GM10266 (cell line): Measurements from ENCODE around the gene MLYCD.

ENCODE experiments used
- DNase-seq: peaks from one replicate; pipeline ENCODE4 v3.0.0; 2012; ENCODE audit errors: extremely low spot score
- CTCF ChIP-seq: IDR thresholded peaks from 2 replicates; pipeline ENCODE4 v1.5.1; 2012; ENCODE audit warnings: mild to moderate bottlenecking, low read depth; ENCODE audit not compliant: control insufficient read depth, insufficient read depth; ENCODE audit errors: missing control alignments

MLYCD gene

GRCh38 chr16:83886199-83886971 lies 12.5 kb upstream of the MLYCD start:
- no peak for TF ChIP-seq CTCF
- no peak for DNase-seq

- no peak for DNase-seq
- no peak for TF ChIP-seq CTCF
These were observed 11.8 kb upstream of the MLYCD start for GRCh38 chr16:83887080-83887479.

GRCh38 chr16:83887564-83887963 lies 11.4 kb upstream of the MLYCD start:
- DNase-seq: no peak
- no peak for TF ChIP-seq CTCF

- no peak for DNase-seq
- no peak for TF ChIP-seq CTCF
These were observed 10.3 kb upstream of the MLYCD start for GRCh38 chr16:83888672-83889044.

- DNase-seq: no peak
- no peak for TF ChIP-seq CTCF
These were observed 8.6 kb upstream of the MLYCD start for GRCh38 chr16:83890359-83890758.

GRCh38 chr16:83891742-83892141 lies 7.2 kb upstream of the MLYCD start:
- no peak for DNase-seq
- no peak for TF ChIP-seq CTCF

- no peak for DNase-seq
- TF ChIP-seq CTCF: no peak
These were observed 3.7 kb upstream of the MLYCD start for GRCh38 chr16:83895243-83895642.
